ENCODE results near the gene ANO1.

The ANO1 gene

GRCh38 chr11:70072861-70073755, 5.0 kb upstream of the ANO1 start:
- no peak for DNase-seq (ENCODE audit: low read depth in 2 of 2)

GRCh38 chr11:70073871-70074371, 4.2 kb upstream of the ANO1 start:
- no peak for DNase-seq (ENCODE audit: low read depth in 2 of 2)

- DNase-seq (ENCODE audit: low read depth in 2 of 2), result no peak
Observed at GRCh38 chr11:70074746-70075145, 3.4 kb upstream of the ANO1 start.

- no peak for DNase-seq (ENCODE audit: low read depth in 2 of 2)
Observed at GRCh38 chr11:70075836-70076235, 2.3 kb upstream of the ANO1 start.

- DNase-seq (ENCODE audit: low read depth in 2 of 2), result no peak
Observed at GRCh38 chr11:70076461-70076931, 1.6 kb upstream of the ANO1 start.

GRCh38 chr11:70077411-70078094, 564 bp upstream of the ANO1 start:
- no peak for DNase-seq (ENCODE audit: low read depth in 2 of 2)

DNA sequence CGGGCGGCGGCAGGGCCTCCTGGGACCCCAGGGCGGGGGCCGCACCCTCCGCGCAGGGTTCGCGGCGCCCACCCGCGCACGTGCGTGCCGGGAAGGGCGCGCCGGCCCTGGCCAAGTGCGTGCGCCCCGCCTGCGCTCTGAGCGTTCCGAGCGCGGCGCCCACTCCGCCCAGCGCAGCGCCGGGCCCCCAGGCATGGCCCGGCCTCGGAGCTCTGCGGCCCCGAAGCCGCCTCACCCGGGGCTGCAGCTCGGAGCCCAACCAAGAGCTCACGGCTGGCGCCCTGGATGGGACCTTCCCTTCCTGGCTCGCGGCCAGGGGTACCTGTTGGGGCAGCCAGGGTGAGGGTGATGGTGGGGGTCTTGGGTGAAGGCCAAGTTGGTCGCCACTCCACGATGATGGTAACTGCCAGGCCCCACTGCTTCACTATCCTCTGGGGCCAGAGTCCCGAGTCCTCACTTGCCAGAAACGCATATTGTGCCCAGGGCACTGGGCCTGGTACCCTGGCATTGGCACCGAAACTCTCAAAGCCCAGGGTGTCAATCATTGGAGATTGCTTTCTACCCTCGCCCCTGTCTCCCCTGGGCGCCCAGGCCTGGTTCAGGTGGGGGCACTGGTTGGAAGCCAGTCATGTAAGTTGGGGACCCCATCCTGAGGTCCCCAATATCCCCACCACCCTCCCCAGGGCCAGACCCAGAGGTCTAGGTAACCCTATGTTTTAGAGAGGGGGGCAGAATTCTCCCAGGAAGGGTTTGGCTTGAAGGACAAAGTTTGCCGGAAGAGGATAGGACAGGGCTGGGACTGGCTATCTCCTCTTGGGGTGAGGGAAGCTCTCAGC, 882 bp downstream of the ANO1 start:
- DNase-seq (ENCODE audit: low read depth in 2 of 2), result no peak

- no peak for DNase-seq (ENCODE audit: low read depth in 2 of 2)
Observed at GRCh38 chr11:70079691-70080090, 1.6 kb downstream of the ANO1 start.

DNA sequence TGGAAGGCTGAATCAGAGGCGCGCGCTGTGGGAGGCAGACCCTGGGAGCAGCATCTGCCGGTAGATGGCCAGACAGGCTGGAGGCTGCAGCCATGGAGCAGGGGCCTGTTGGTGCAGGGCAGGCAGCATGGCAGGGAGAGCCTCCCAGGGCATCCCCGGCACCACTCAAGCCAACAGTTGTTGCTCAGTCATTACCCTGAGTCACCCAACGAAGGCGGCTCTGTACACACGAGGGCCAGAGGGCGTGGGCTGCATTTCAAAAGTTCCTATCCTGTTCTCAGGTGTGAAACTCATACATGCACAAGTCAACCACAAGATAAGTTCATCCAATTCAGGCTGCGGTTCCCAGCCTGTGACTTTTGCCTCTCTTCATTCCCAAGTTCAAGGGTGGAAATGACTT, 2.6 kb downstream of the ANO1 start:
- DNase-seq (ENCODE audit: low read depth in 2 of 2), result no peak

GRCh38 chr11:70082829-70083228, 4.7 kb downstream of the ANO1 start:
- no peak for DNase-seq (ENCODE audit: low read depth in 2 of 2)

DNA sequence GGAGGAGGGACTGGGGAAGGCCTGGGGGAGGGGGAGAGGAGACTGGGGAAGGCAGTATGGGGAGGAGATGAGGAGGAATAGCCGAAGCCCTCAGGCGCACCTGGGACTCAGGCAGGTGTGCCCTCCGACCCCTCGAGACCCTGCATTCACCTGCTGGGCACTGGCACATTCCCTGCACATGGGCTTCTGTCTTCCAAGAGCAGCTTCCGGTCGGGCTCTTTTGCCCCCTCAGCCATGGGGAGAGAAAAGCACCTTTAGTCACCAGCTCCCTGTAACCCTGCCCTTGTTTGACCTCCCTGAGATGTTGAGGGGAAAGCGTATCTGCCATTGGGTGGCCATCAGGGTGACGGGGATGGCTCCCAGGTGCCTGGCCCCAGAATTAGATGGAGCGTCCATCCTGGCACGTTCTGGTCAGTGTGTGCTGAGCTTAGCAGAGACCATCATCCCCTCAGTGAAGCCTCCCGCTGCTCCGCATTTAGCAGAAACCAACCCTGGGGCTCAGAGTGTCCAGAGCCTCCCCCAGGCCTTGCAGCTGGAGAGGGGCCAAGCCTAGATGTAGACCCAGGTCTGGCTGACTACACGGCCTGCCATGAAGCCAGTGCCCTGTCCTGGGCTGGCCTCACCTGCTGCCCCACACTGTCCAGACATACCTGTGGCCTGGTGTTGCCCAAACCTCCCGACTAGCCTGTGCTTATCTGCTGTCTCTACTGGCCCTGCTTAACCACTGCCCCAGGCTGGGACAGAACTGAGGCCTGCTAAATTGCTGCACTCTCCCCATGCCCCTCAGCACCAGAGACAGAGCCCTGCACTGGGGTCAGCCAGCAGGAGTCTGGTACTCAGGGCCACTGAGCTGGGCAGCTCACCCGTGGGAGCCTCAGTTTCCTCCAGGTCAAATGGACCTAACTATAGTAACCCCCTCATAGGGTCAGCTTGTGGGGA, 6.2 kb downstream of the ANO1 start:
- no peak for DNase-seq (ENCODE audit: low read depth in 2 of 2)

DNA sequence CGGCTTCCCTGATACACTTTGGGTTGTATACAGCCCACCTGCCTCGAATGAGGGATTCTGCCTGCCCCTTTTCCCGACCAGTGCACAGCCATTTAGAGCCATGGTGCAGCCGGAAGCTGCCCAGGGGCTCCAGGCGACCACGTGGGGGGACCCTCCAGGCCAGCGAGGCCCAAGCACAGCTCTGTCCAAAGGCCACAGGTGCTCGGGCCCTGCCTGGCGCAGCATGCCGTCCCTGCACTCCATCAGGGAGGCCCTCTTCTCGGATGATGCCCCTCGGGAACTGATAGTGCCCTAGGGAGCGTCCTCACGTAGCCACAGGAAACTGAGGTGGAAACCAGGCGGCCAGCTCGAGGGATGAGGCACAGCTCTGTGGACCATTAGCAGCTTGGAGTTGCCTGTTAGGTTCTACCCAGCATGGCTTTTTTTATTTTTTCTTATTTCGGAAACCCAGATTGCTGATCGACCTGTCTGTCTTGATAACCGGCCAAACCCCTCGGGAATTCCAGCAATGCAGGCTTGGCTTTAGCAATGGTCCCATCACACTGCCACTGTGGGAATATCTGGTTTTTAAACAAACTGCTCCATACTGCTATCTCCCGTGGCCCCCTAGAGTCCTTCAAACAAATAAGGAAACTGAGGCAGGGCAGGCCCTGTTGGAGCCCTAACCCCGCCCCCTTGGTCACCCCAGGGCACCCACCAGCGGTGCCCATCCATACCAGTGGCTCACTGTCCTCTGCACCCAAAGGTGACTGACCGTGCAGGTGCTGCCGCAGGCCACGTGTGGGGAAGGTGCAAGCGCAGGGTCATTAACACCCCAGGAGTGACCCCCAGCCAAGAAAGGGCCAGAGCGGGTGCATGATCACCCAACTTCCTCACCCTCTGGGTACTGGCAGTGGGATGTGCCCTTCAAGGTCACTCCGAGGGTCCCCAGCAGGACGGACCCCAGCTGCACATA, 8.0 kb downstream of the ANO1 start:
- DNase-seq (ENCODE audit: low read depth in 2 of 2), result no peak

GRCh38 chr11:70087446-70088167, 9.5 kb downstream of the ANO1 start:
- DNase-seq (ENCODE audit: low read depth in 2 of 2), result no peak

DNA sequence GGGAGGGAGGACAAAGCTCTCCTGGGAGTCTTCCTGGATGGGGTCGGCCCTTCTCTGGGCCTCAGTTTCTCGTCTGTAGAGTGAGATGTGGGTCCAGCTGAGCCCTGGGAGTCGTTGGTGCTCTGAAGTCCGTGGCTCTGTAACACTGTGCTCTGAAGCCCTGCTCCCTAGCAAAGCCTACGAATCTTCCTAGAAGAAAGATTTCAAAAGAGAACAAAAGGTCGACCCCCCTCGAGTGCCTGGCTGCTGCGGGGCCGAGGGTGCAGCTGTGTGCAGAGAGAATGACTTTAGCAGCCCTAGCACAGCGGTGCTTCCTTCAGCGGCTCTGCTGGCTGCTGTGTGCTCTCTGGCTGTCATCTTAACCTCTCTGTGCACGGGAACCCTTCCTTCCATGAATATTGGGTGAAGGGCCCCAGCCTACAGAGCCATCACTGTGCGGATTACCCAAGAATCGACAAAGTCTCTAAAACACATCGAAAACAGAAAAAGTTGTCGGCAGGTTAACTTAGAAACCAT, 10.7 kb downstream of the ANO1 start:
- DNase-seq (ENCODE audit: low read depth in 2 of 2), result no peak

GRCh38 chr11:70089631-70090030, 11.5 kb downstream of the ANO1 start:
- DNase-seq (ENCODE audit: low read depth in 2 of 2), result no peak

DNA sequence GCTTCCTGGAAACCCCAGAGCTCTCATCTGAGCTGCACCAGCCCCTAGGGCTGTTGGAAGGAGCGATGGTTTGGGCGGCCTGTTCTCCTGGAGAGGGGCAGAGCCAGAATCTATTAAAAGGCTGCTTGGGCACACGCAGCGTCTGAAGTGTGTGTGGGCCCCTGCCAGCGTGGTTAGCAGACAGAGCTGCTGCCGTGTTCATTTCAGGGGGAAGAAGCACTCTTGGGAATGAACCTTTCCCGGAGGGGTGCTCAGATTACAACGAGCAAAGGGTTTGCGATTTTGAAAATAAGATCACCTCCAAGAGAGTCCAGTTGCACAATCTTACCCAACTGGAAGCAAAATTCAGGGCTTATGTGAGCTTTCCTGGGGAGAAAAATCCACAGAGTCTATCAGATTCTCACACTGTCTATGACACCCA, 12.9 kb downstream of the ANO1 start:
- DNase-seq (ENCODE audit: low read depth in 2 of 2), result no peak

DNA sequence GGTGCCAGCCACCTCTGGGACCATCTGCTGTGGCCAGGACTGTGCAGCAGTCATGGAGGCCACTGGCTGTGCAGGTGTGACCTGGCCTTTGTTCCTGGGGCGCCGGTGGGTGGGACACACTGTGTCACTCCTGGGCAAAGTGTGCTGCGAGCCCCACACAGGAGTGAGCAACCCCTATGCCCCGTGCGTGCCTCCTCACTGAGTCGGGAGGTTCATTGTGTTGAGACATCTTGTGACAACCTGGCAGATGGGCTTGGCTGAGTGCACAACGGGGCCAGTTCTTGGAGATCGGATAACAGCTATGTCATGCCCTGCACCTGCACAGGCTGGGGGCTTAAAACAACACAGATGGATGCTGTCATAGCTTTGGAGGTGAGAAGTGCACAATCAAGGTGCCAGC, 13.5 kb downstream of the ANO1 start:
- DNase-seq (ENCODE audit: low read depth in 2 of 2), result no peak

GRCh38 chr11:70092959-70093715, 15.0 kb downstream of the ANO1 start:
- DNase-seq (ENCODE audit: low read depth in 2 of 2), result no peak

All from stimulated activated CD8-positive, alpha-beta memory T cell treated with anti-CD3 and anti-CD28 coated beads, Interleukin-7, amount 100 ng/mL, for 1 hour (primary cell).